ENCODE measurements around the gene SEPTIN1.
"Not testable (repeated sequence)": the region's sequence is repeated elsewhere in the genome, so short reads cannot be mapped to it uniquely, and the experiment has no call there.

The SEPTIN1 gene

DNA sequence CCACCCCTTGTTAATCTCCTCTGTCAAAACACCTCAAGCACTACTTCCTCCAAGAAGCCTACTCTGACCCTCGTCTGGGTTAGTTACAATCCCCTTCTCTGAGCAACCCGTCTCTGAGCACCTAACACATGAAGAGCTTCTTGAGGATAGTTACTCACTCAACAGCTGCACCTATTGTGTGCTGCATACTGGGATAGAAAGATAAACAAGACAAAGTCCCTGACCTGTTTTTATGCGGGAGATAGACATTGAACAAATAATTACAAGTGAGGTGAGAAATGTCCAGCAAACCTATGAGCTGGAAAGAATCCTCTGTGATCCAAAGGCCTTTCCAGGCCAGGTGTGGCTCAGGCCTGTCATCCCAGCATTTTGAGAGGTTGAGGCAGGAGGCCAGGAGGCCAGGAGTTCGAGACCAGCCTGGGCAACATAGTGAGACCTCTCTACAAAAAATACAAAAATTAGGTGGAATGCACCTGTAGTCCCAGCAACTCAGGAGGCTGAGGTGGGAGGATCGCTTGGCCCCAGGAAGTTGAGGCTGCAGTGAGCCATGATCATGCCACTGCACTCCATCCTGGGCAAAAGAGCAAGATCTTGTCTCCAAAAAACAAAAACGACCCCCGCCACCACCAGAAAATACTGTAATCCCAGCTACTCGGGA is 19.5 kb upstream of the SEPTIN1 start:
- DNase-seq (ENCODE audit: low read depth, low spot score): no peak

- no peak for DNase-seq (ENCODE audit: low read depth, low spot score)
Measured at GRCh38 chr16:30399435-30400186, 17.2 kb upstream of the SEPTIN1 start.

- DNase-seq (ENCODE audit: low read depth, low spot score): peak; percentile 35
Measured at GRCh38 chr16:30398661-30399434, 16.5 kb upstream of the SEPTIN1 start.

DNA sequence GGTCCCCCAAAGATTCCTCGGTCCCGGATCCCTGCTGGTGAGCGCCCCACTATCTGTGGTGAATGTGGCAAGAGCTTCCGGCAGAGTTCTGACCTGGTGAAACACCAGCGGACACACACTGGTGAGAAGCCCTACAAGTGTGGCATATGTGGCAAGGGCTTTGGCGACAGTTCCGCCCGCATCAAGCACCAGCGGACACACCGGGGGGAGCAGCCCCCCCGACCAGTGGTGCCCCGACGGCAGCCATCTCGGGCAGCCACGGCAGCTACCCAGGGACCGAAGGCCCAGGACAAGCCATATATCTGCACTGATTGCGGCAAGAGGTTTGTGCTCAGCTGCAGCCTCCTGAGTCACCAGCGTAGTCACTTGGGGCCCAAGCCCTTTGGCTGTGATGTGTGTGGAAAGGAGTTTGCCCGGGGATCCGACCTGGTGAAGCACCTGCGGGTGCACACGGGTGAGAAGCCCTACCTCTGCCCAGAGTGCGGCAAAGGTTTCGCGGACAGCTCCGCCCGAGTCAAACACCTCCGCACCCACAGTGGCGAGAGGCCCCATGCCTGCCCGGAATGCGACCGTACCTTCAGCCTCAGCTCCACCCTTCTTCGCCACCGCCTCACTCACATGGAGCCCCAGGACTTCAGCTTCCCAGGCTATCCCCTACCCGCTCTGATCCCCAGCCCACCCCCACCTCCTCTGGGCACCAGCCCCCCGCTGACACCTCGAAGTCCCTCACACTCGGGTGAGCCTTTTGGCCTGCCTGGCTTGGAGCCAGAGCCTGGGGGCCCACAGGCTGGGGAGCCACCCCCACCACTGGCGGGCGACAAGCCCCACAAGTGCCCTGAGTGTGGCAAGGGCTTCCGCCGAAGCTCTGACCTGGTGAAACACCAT is 15.7 kb upstream of the SEPTIN1 start:
- DNase-seq (ENCODE audit: low read depth, low spot score): no peak

- DNase-seq (ENCODE audit: low read depth, low spot score): no peak
Measured at GRCh38 chr16:30397056-30397455, 14.7 kb upstream of the SEPTIN1 start.

- not testable (repeated sequence) for DNase-seq (ENCODE audit: low read depth, low spot score)
Measured at GRCh38 chr16:30396627-30397026, 14.3 kb upstream of the SEPTIN1 start.

DNA sequence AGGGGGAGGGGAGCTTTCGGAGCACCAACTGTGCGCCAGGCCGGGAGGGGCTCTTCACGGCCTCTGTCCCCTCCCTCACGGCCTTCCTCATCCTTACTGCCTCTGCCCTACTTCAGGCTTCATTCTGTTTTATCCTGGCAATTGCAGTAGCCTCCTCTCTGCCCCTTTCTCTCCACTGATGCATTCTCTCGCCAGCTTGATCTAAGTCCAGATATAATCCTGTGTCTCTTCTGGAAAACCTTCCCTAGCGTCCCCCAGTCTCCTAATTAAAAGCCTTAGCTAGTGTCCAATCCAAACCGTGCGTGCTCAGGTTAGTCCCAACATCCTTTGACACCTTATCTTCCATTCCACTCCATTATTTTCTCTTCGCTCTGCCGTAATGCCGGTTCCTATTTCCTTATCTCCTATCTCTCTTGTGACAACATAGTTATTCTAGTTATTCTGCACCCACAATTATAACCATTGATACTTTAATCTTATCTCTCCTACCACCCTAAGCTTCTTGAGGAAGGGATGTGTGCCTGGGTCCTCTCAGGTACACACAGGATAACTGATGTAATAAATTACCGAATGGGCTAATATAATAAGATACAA is 13.7 kb upstream of the SEPTIN1 start:
- DNase-seq (ENCODE audit: low read depth, low spot score): no peak

- peak; percentile 91 for DNase-seq (ENCODE audit: low read depth, low spot score)
Measured at GRCh38 chr16:30395155-30395991, 13.0 kb upstream of the SEPTIN1 start, which contains the start of gene ZNF48. Gene ZNF48 (plus strand): TSS chr16:30395420. CDS start chr16:30395795, 375 bp downstream.

GRCh38 chr16:30394592-30395154 is 12.3 kb upstream of the SEPTIN1 start:
- DNase-seq (ENCODE audit: low read depth, low spot score): peak; percentile 67

- no peak for DNase-seq (ENCODE audit: low read depth, low spot score)
Measured at GRCh38 chr16:30383521-30383920, 1.2 kb upstream of the SEPTIN1 start.

- peak; percentile 63 for DNase-seq (ENCODE audit: low read depth, low spot score)
Measured at GRCh38 chr16:30381291-30382041, 895 bp downstream of the SEPTIN1 start.

DNA sequence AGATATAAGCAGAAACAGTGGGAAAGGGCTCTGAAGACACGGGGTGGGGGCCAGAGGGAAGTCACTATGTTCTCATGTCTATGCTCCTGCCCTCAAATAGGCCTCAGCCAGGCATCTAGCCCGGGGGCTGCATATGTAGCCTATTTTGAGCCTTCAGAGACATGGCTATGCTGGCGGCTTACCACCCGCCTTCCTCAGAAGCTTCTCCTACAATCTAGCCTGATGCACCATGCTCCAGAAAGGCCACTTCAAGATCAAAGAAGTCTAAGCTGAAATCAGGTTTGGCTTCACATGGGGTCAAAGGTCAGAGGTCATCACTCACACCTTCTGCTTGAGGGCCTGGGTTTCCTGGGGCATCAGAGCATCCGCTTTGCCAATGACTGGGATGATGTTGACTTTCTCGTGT is 1.6 kb downstream of the SEPTIN1 start:
- DNase-seq (ENCODE audit: low read depth, low spot score): peak; percentile 65

GRCh38 chr16:30380072-30380802 is 2.1 kb downstream of the SEPTIN1 start:
- DNase-seq (ENCODE audit: low read depth, low spot score): no peak

DNA sequence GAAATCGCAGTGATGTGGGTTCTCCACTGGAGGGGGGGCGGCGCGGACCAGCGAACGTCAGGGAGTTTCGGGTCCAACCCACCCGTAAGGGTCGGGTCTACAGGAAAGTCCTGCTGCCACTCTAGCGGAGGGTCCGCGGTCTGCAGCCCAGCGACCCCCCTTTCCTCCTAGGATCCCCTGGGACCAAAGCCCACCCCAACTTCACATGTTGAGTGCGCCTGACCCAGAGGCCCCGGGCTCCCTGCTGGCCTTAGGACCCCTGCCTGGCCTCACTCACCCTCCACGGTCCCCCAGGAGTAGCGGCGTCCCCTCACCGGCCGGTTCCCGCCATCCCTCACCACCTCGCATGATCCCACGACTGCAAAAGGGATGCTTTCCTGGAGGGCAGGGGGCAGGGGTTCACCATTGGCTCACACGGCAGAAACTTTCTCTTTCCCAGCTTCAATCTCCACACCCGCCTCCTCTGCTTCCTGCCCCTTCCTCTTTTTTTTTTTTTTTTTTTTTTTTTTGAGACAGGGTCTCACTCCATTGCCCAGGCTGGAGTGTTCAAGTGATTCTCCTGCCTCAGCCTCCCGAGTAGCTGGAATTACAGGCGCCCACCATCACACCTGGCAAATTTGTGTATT is 3.1 kb downstream of the SEPTIN1 start:
- no peak for DNase-seq (ENCODE audit: low read depth, low spot score)

DNA sequence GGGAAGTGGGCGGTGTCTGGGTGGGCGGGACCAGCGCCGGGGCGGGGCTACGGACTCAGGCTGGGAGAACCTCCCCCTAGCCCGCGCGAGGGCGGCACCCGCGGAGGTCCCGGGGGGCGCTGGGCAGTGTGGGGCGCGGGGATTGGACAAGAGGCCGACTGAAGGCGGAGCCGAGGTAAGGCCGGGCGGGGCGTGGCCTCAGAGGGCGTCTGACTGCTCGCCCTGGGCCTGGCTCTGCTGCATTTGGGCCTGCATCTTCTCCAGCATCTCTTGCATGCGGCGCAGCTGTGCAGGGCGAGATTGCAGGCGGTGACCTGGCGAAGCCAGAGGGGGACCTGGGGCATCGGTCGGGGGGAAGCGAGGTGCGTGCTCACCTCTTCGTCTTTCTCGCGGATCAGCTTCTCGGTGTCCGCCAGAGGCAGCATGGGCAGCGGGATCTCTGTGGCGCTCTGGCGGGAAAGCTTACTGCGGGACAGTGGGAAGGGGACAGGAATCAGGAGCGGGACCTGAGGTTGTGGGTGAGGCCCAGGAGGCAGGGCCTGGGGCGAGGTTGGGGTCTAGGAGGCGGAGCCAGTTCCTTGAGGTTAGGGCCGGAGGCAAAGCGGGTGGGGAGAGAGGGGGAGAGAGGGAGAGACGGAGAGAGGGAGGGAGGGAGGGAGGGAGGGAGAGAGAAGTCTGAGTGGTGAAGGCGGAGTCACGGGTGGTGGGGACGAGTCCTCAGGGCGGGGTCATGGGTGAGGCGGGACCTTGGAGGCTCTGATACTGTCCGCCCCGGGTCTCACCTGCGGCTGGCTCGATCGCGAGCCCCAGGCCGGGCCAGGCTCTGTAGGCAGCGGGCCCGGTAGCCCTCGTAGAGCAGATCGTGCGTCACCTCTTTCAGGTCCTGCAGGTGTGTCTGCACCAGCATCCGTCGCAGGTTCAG is 3.9 kb downstream of the SEPTIN1 start:
- DNase-seq (ENCODE audit: low read depth, low spot score): peak; percentile 99

GRCh38 chr16:30377812-30378235 is 4.5 kb downstream of the SEPTIN1 start:
- DNase-seq (ENCODE audit: low read depth, low spot score): peak; percentile 91

Measured in ELF-1 (cell line).